K562 (cell line): Measurements from ENCODE around the gene ARPC1A. TPM values are rescaled to one million over a fixed set of nuclear protein-coding genes. Genes with fewer than 3 reads are reported as not detected.

ENCODE experiments used
- CBX8 ChIP-seq: fragments of 200-600 bp; sonication (generic); IDR thresholded peaks from 2 replicates; pipeline ENCODE4 v1.6.1; 2012; ENCODE audit warnings: borderline replicate concordance, mixed run types, low read depth, mild to moderate bottlenecking, moderate library complexity, mixed read lengths, low read length, control low read depth, inconsistent platforms; ENCODE audit not compliant: poor library complexity, severe bottlenecking; ENCODE audit errors: extremely low read depth
- EWSR1 ChIP-seq: fragments of 450-650 bp; IDR thresholded peaks from 2 replicates; pipeline ENCODE4 v1.6.1; 2018; ENCODE audit warnings: borderline replicate concordance, mild to moderate bottlenecking, low read depth, moderate library complexity; ENCODE audit not compliant: partially characterized antibody
- HNRNPK ChIP-seq: fragments of 200-400 bp; formaldehyde crosslinking; IDR thresholded peaks from one replicate; pipeline ENCODE4 v1.6.1; 2018; ENCODE audit warnings: mild to moderate bottlenecking, low read depth, low read length; ENCODE audit not compliant: poor library complexity, severe bottlenecking
- ILF3 ChIP-seq: fragments of 450-650 bp; IDR thresholded peaks from 2 replicates; pipeline ENCODE4 v1.6.1; 2018; ENCODE audit warnings: antibody characterized with exemption, mild to moderate bottlenecking, moderate library complexity, borderline replicate concordance
- NEUROD1 ChIP-seq: fragments of 150-350 bp; IDR thresholded peaks from 2 replicates; pipeline ENCODE4 v1.6.1; 2014; ENCODE audit warnings: borderline replicate concordance, low read length, low read depth; ENCODE audit not compliant: partially characterized antibody
- NFIC ChIP-seq: fragments of 450-650 bp; IDR thresholded peaks from 2 replicates; pipeline ENCODE4 v1.6.1; 2017; ENCODE audit warnings: mild to moderate bottlenecking, inconsistent platforms
- RBM34 ChIP-seq: fragments of 200-400 bp; formaldehyde crosslinking; IDR thresholded peaks from 2 replicates; pipeline ENCODE4 v1.6.1; 2018; ENCODE audit warnings: low read length, borderline replicate concordance; ENCODE audit not compliant: insufficient read depth
- SRSF7 ChIP-seq: fragments of 200-400 bp; formaldehyde crosslinking; optimal IDR thresholded peaks from 2 replicates; pipeline ENCODE3; 2017; ENCODE audit warnings: mild to moderate bottlenecking, low read depth, low read length
- TBL1XR1 ChIP-seq, 2 experiments: IDR thresholded peaks; 2 replicates each; pipeline ENCODE4 v1.6.1; 2012; ENCODE audit warnings: improper control_type of control experiment in 2 of 2, low read length in 2 of 2, mild to moderate bottlenecking in 1 of 2
- TFAM ChIP-seq: fragments of 250-450 bp; sonication (Bioruptor Pico); conservative IDR thresholded peaks from 2 replicates; pipeline ENCODE4 v1.5.0; 2021; ENCODE audit warnings: mild to moderate bottlenecking, moderate library complexity
- ZEB2 ChIP-seq: fragments of 450-650 bp; IDR thresholded peaks from 2 replicates; pipeline ENCODE4 v1.6.1; 2016
- ZFP30 ChIP-seq: fragments of 250-450 bp; sonication (Bioruptor Pico); IDR thresholded peaks from 2 replicates; pipeline ENCODE4 v1.8.0; 2022; ENCODE audit warnings: moderate library complexity, mild to moderate bottlenecking, inconsistent platforms, borderline replicate concordance
- ZFP36 ChIP-seq: fragments of 150-350 bp; IDR thresholded peaks from 2 replicates; pipeline ENCODE4 v1.6.1; 2018; ENCODE audit warnings: low read length, low read depth; ENCODE audit not compliant: partially characterized antibody
- ZNF347 ChIP-seq: fragments of 450-650 bp; formaldehyde crosslinking; IDR thresholded peaks from 2 replicates; pipeline ENCODE4 v1.4.0; 2020; ENCODE audit warnings: low read depth, mild to moderate bottlenecking, moderate library complexity
- ZNF384 ChIP-seq: IDR thresholded peaks from 2 replicates; pipeline ENCODE4 v1.6.1; 2012; ENCODE audit warnings: low read depth, low read length, improper control_type of control experiment
- ZNF79 ChIP-seq: fragments of 250-450 bp; sonication (Bioruptor Pico); IDR thresholded peaks from 2 replicates; pipeline ENCODE4 v1.4.0; 2020; ENCODE audit warnings: low read depth, mild to moderate bottlenecking, moderate library complexity
- polyA plus RNA-seq, 8 experiments: library from polyadenylated mRNA; depleted of rRNA in 4 of 8; stranded (reverse) in 5 of 8; unstranded in 3 of 8; fragments of >200 nt; fragmentation: Nextera tagmentation in 2 of 8; fragmentation: Illumina TruSeq in 1 of 8; extraction: Ambion mirVana in 2 of 8; extraction: Trizol in 1 of 8; gene quantifications; 2 replicates each; pipeline versions ENCODE4 v1.2.1 to v1.2.3, GENCODE V29; 2011 to 2014; ENCODE audit warnings: inconsistent platforms in 1 of 8, missing spikeins in 1 of 8
- total RNA-seq, 7 experiments: library from RNA; depleted of rRNA in 6 of 7; stranded (reverse); fragments of >200 nt in 6 of 7; fragmentation: Illumina TruSeq in 2 of 7; extraction: Trizol in 2 of 7; gene quantifications; 2 replicates each; pipeline versions ENCODE4 v1.2.1 to v1.2.3, GENCODE V29; 2011 to 2021; ENCODE audit warnings: low replicate concordance in 1 of 7
- TF ChIP-seq, protein P1 (sequence below): fragments of 250-450 bp; sonication (Bioruptor Pico); IDR thresholded peaks from 2 replicates; pipeline ENCODE4 v1.4.0; 2020; ENCODE audit warnings: borderline replicate concordance
- TF ChIP-seq, protein P2 (sequence below): fragments of 250-450 bp; sonication (Bioruptor Pico); IDR thresholded peaks from 2 replicates; pipeline ENCODE4 v1.4.0; 2020; ENCODE audit warnings: mild to moderate bottlenecking, moderate library complexity
- TF ChIP-seq, protein P3 (sequence below): fragments of 250-450 bp; sonication (Bioruptor Pico); IDR thresholded peaks from 2 replicates; pipeline ENCODE4 v1.9.0; 2021; ENCODE audit warnings: mild to moderate bottlenecking
- TF ChIP-seq, protein P4 (sequence below): fragments of 250-450 bp; sonication (Bioruptor Pico); IDR thresholded peaks from 2 replicates; pipeline ENCODE4 v1.8.0; 2021; ENCODE audit warnings: borderline replicate concordance, mild to moderate bottlenecking, moderate library complexity; ENCODE audit not compliant: poor library complexity, severe bottlenecking

Gene ARPC1A
- total and polyA plus RNA-seq, 9 of the 15 experiments (the other 6 are each of a cell fraction or from before 2014, with no cell fraction given), result 39.5 to 151 (median 86.1) TPM

DNA sequence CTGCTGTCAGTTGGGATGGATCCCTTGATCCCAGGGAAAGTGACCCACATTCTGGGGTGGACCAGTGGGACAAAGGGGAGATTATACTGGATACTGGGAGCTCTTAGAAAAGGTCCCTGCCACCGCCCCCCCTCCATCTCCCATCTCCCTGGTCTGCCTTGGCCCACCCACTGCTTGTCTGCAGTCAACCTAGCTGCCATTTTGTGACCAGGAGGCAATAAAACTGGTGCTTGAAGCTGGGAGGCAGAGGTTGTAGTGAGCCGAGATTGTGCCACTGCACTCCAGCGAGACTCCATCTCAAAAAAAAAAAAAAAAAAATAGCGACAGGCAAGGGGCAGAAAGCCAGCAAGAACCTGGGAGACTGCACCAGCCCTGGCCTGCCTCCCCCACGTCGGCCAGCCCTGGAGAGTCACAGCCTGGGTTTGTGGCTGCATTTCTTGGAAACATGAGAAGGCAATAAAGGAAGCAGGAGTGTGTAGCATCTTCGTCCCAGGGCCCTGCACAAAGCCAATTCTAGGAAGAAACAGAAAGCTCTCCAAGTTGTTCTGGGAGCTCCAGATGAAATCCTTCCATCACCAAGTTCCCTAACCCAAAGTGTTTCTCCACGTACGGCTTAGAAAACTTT is 44.2 kb downstream of the ARPC1A start (continued):
- TF ChIP-seq ZEB2 (0 out of 2 replicates have a peak, but pooled peaks have one; percentile 35), SRSF7 (no peak), ZNF79 (CRISPR knock-in tag) (no peak), CBX8 (no peak), ZNF347 (CRISPR knock-in tag) (no peak), RBM34 (no peak), TBL1XR1 (IDR thresholded peaks at IDR 0.05; ENCODE audit: low read length in 2 of 2) (peak; percentile 33 to 89; a peak in 3 of 4 replicates), ZFP36 (no peak), ZNF384 (peak; percentile 91), EWSR1 (no peak), TFAM (CRISPR knock-in tag) (no peak), NEUROD1 (peak; percentile 46), ZFP30 (CRISPR knock-in tag) (no peak), ILF3 (no peak), NFIC (peak; percentile 42; the same call in 1 of the 2 replicates), HNRNPK (no peak)
- TF ChIP-seq, protein P1, sequence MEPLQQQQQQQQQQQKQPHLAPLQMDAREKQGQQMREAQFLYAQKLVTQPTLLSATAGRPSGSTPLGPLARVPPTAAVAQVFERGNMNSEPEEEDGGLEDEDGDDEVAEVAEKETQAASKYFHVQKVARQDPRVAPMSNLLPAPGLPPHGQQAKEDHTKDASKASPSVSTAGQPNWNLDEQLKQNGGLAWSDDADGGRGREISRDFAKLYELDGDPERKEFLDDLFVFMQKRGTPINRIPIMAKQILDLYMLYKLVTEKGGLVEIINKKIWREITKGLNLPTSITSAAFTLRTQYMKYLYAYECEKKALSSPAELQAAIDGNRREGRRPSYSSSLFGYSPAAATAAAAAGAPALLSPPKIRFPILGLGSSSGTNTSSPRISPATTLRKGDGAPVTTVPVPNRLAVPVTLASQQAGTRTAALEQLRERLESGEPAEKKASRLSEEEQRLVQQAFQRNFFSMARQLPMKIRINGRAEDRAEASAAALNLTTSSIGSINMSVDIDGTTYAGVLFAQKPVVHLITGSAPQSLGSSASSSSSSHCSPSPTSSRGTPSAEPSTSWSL (CRISPR knock-in tag), result no peak
- TF ChIP-seq, protein P2, sequence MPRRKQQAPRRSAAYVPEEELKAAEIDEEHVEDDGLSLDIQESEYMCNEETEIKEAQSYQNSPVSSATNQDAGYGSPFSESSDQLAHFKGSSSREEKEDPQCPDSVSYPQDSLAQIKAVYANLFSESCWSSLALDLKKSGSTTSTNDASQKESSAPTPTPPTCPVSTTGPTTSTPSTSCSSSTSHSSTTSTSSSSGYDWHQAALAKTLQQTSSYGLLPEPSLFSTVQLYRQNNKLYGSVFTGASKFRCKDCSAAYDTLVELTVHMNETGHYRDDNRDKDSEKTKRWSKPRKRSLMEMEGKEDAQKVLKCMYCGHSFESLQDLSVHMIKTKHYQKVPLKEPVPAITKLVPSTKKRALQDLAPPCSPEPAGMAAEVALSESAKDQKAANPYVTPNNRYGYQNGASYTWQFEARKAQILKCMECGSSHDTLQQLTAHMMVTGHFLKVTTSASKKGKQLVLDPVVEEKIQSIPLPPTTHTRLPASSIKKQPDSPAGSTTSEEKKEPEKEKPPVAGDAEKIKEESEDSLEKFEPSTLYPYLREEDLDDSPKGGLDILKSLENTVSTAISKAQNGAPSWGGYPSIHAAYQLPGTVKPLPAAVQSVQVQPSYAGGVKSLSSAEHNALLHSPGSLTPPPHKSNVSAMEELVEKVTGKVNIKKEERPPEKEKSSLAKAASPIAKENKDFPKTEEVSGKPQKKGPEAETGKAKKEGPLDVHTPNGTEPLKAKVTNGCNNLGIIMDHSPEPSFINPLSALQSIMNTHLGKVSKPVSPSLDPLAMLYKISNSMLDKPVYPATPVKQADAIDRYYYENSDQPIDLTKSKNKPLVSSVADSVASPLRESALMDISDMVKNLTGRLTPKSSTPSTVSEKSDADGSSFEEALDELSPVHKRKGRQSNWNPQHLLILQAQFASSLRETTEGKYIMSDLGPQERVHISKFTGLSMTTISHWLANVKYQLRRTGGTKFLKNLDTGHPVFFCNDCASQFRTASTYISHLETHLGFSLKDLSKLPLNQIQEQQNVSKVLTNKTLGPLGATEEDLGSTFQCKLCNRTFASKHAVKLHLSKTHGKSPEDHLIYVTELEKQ, result no peak
- TF ChIP-seq, protein P3, sequence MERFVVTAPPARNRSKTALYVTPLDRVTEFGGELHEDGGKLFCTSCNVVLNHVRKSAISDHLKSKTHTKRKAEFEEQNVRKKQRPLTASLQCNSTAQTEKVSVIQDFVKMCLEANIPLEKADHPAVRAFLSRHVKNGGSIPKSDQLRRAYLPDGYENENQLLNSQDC (CRISPR knock-in tag), result no peak
- TF ChIP-seq, protein P4, sequence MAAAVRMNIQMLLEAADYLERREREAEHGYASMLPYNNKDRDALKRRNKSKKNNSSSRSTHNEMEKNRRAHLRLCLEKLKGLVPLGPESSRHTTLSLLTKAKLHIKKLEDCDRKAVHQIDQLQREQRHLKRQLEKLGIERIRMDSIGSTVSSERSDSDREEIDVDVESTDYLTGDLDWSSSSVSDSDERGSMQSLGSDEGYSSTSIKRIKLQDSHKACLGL, result no peak
